HL-60/S4 (cell line): ENCODE measurements around the gene STAT5B.
"Not testable (repeated sequence)": the region's sequence is repeated elsewhere in the genome, so short reads cannot be mapped to it uniquely, and the experiment has no call there.

ENCODE experiments used
- in situ Hi-C: fragments of 300-500 bp; cut with MboI; formaldehyde crosslinking; loops from 2 replicates; pipeline ENCODE4 v1.14.3; 2022; ENCODE audit warnings: low sequenced_read_pairs

The STAT5B gene

GRCh38 chr17:42241871-42242270 is 34.3 kb downstream of the STAT5B start:
- in situ Hi-C loops = no loop called here

DNA sequence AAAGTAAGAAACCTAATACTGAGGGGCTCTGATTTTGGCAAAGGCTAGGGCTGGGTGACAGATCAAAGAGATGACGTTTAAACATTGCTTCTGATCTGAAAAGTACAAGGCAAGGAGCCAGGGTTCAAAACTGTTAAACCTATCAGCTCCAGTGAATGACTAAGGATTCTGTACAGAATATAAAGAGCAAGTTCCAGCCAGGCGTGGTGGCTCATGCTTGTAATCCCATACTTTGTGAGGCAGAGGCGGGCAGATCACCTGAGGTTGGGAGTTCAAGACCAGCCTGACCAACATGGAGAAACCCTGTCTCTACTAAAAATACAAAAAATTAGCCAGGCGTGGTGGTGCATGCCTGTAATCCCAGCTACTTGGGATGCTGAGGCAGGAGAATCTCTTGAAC is 35.3 kb downstream of the STAT5B start:
- in situ Hi-C loops = not testable (repeated sequence)

GRCh38 chr17:42240201-42240600 is 36.0 kb downstream of the STAT5B start:
- in situ Hi-C loops = no loop called here

DNA sequence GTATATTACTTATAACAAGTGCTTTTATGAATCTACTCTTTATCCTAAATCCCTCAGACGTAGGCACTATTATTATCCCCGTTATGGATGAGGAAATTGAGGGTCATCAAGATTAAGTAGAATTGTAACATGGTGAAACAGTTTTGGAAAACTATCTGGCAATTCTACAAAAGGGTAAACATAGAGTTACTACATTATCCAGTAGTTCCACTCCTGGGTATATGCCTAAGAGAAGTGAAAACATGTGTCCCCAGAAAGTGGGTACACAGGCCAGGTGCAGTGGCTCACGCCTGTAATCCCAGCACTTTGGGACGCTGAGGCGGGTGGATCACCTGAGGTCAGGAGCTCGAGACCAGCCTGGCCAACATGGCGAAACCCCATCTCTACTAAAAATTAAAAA is 36.6 kb downstream of the STAT5B start:
- in situ Hi-C loops = not testable (repeated sequence)

DNA sequence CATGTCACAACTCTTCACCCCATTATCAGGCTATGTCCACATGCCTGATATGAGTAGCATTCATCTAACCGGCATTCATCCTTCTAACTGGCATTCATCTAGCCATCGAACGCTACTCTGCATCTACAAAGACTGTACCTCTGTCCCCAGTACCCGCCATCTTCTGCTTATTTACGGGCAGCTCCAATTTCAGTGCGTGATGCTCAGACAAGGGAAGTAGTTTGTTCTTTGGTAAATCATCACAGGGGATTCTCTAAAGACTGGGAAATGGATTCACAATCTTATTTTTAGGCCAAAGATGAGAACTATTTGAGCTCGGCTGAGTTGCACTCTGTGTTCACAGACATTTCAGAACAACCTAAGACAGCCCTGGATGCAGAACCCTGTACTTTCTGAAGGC is 39.4 kb downstream of the STAT5B start:
- in situ Hi-C loops = no loop called here

- in situ Hi-C loops = no loop called here
Measured at GRCh38 chr17:42233994-42234393, 42.2 kb downstream of the STAT5B start.

- in situ Hi-C loops = no loop called here
Measured at GRCh38 chr17:42233156-42233555, 43.0 kb downstream of the STAT5B start.

- in situ Hi-C loops = no loop called here
Measured at GRCh38 chr17:42230225-42230624, 46.0 kb downstream of the STAT5B start.

- in situ Hi-C loops = no loop called here
Measured at GRCh38 chr17:42227849-42228700, 48.1 kb downstream of the STAT5B start.

- in situ Hi-C loops = no loop called here
Measured at GRCh38 chr17:42225646-42226045, 50.5 kb downstream of the STAT5B start.

GRCh38 chr17:42224651-42225050 is 51.5 kb downstream of the STAT5B start:
- in situ Hi-C loops = no loop called here

GRCh38 chr17:42221886-42222745 is 54.1 kb downstream of the STAT5B start:
- in situ Hi-C loops = no loop called here

DNA sequence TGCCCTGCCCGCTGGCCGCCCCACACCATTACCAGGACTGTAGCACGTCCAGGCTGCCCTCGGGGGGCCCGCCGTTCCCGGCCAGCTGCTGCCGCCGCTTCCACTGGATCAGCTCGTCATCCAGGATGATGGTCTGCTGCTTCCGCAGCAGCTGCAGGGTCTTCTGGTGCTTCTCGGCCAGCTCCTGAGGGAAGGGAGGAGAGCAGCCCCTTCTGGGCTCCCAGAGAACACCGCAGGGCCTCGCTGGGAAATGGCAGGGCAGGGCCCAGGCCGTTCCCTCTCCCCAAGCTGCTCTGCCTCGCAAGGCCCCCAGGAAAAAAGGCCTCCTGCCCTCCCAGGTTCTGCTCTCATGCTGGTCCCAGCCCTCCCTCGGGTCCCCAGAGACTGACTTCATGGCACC is 56.9 kb downstream of the STAT5B start:
- in situ Hi-C loops = not testable (repeated sequence)

DNA sequence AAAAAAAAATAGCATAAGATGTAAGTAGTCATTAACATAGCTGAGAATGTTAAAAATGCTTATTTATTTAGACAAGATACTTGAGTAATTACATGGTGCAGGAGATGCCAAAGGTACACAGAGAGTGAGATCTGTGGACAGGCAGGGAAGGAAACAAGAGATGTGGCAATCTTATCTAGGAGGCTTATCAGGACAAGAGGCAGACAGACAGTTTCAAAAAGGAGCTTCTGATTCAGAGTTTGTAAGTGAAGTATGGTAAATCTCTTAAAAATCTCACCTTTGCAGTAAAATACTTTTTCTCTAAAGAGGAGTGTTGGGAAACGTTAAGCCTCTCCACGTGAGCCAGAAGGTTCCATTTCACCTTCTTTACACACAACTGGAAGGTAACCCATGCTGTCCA is 62.0 kb downstream of the STAT5B start:
- in situ Hi-C loops = no loop called here

GRCh38 chr17:42212382-42212781 is 63.8 kb downstream of the STAT5B start:
- in situ Hi-C loops = no loop called here

- in situ Hi-C loops = not testable (repeated sequence)
Measured at GRCh38 chr17:42211921-42212341, 64.3 kb downstream of the STAT5B start.

GRCh38 chr17:42210046-42210445 is 66.1 kb downstream of the STAT5B start:
- in situ Hi-C loops = no loop called here

DNA sequence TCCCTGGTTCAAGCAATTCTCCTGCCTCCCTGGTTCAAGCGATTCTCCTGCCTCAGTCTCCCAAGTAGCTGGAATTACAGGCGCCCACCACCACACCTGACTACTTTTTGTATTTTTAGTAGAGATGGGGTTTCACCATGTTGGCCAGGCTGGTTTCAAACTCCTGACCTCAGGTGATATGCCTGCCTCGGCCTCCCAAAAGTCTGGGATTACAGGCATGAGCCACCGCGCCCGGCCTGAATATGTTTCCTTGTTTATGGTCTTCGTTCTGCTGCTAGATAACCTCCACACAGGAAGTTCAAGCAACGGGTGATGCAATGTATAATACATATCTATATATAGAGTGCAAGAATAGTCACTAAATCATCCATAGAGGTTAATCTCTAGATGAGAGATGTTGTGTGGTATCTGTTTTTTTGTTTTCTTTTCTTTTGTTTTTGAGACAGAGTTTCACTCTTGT is 70.0 kb downstream of the STAT5B start:
- in situ Hi-C loops = not testable (repeated sequence)

GRCh38 chr17:42203354-42203753 is 72.8 kb downstream of the STAT5B start:
- in situ Hi-C loops = no loop called here

GRCh38 chr17:42202696-42203095 is 73.5 kb downstream of the STAT5B start:
- in situ Hi-C loops = no loop called here

DNA sequence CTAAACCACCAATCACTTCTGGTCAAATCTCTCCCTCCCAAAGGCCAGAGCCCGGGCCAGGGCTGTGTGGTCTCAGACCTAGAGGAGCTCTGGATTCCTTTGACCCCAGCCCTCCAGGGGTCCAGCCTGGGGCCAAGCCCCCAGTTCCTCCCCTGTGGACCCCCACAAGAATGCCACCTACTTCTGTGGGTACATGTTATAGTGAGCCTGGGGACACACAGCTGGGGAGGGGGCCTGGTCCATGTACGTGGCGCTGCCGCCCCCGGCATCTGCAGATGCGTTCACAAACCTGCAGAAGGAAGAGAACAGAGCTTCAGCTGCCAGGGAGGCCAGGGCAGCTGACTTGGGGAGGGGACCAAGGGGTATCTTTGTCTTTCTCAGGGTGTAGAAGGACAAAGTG is 74.0 kb downstream of the STAT5B start:
- in situ Hi-C loops = no loop called here

GRCh38 chr17:42201458-42201772 is 74.8 kb downstream of the STAT5B start:
- in situ Hi-C loops = no loop called here
